ENCODE measurements around the gene TMED4. TPM values are rescaled to one million over a fixed set of nuclear protein-coding genes. Genes with fewer than 3 reads are reported as not detected.
A peak's percentile ranks its signal among the peaks of the same experiment; 100 is the strongest.

Gene TMED4
- total and polyA plus RNA-seq, 10 of the 15 experiments (the other 5 are each of a cell fraction or from before 2014, with no cell fraction given): 20.8 to 71.3 (median 51.0) TPM

GRCh38 chr7:44607141-44608068 is 25.4 kb upstream of the TMED4 start (continued):
- no peak for TF ChIP-seq USF1 (IDR thresholded peaks at IDR 0.05; ENCODE audit: borderline replicate concordance, extremely low read length, insufficient read depth, low read depth, low read length)
- TF ChIP-seq, protein P1, sequence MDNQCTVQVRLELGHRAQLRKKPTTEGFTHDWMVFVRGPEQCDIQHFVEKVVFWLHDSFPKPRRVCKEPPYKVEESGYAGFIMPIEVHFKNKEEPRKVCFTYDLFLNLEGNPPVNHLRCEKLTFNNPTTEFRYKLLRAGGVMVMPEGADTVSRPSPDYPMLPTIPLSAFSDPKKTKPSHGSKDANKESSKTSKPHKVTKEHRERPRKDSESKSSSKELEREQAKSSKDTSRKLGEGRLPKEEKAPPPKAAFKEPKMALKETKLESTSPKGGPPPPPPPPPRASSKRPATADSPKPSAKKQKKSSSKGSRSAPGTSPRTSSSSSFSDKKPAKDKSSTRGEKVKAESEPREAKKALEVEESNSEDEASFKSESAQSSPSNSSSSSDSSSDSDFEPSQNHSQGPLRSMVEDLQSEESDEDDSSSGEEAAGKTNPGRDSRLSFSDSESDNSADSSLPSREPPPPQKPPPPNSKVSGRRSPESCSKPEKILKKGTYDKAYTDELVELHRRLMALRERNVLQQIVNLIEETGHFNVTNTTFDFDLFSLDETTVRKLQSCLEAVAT (IDR thresholded peaks at IDR 0.05): peak; percentile 92

DNA sequence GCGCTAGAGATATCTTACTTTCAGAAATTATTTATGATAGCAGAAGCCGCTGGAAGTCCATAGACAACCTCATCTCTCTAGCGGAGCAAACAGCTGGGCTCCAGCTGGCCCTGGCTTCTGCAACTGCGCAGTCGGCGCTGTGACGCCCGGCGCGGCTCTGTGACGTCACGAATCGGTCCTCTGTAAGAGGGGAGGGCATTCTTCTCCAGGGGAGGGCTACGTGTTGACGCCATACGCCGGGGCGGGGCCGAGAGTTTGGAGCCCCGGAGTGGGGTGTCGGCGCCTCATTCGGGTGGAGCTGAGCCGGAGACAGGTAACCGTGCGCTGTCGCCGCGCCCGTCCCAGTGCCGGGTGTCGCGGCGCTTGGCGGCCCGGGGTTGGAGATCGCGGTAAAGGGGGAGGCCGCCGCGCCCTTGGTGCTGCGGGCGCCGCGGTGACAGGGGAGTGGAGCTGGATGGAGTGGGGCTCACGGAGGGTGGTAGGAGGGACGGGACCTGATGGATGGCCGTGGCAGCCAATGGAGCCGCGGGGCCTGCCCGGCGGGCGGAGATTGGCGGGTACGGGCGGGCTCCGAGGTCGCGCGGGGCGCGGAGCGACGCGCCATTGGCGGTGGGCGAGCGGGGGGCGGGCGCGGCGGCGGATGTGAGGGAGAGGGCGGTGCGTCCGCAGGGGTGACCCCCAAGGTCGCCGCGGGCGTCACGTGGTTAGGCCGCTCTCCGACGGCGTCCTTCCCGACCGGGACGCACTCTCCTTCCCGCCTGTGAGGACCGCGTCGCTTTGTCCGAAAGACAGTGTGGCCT is 24.5 kb upstream of the TMED4 start, which contains the start of gene OGDH:
OGDH (plus strand) TSS at position 287 of the 800 bp plus-strand sequence. CDS start 17,717 bp downstream, outside the sequence.
- ATAC-seq (peak; percentile 98), FAIRE-seq (peak; percentile 95), DNase-seq (ENCODE audit: low read depth, low spot score) (peak; percentile 87)
- peak within 1 kb of the TSS; percentile 93 for H3K27ac ChIP-seq (ENCODE audit: control insufficient read depth, insufficient read depth)
- peak within 1 kb of the TSS; percentile 83 for H2AFZ ChIP-seq (ENCODE audit: control insufficient read depth, low read depth, low read length)
- BruUV-seq (replicated peaks): no TSS peak
- intact Hi-C loops (cut with micrococcal nuclease; ENCODE audit: unreplicated experiment) (loop anchor here (1.0 to 5.0 kb wide), 4 partner anchors 27 to 191 kb away; partner anchors contain the start of gene PPIA), in situ Hi-C loops (cut with MboI) (no loop called here)
- ChIA-PET CTCF (interaction anchor here (0.6 to 2.7 kb wide), 10 partner anchors 11 to 377 kb away, joined by 3 to 13 read pairs (median 6); partner anchors contain the start of gene H2AZ2), RAD21 (ENCODE audit: unreplicated experiment) (interaction anchor here (0.7 to 3.3 kb wide), 22 partner anchors 11 to 368 kb away, joined by 3 to 36 read pairs (median 5); partner anchors contain the start of genes DDX56, H2AZ2 and TMED4), SMC1A (ENCODE audit: uncharacterized antibody, unreplicated experiment) (interaction anchor here (0.9 to 8.8 kb wide), 21 partner anchors 10 to 314 kb away, joined by 3 to 103 read pairs (median 5); partner anchors contain the start of genes H2AZ2 and TMED4), POLR2A (interaction anchor here (0.5 to 7.8 kb wide), 28 partner anchors 11 to 685 kb away, joined by 3 to 95 read pairs (median 5); partner anchors contain the start of genes DDX56, H2AZ2, PURB and TMED4)
- H4K20me1 ChIP-seq (ENCODE audit: control insufficient read depth, insufficient read depth): no peaks in the 10 kb centered on the region
- H3K27me3 ChIP-seq (replicated peaks in 1 of 2; ENCODE audit: control insufficient read depth in 2 of 2, insufficient read depth in 2 of 2, low read length in 1 of 2): no peaks in the 10 kb centered on the region
- H3K36me3 ChIP-seq (ENCODE audit: control insufficient read depth in 2 of 2, insufficient read depth in 2 of 2, low read length in 1 of 2): no peaks in the 10 kb centered on the region
- no peaks in the 10 kb centered on the region for H3K9me3 ChIP-seq (replicated peaks; ENCODE audit: control insufficient read depth, insufficient read depth, low read length)
- peaks cover 42% of the 10 kb centered on the region for H3K79me2 ChIP-seq (ENCODE audit: control insufficient read depth, insufficient read depth, low read length)
- 1% methylated on average over 48 of the region's 93 CpGs for WGBS (ENCODE audit: insufficient coverage, insufficient replicate concordance, low lambda C conversion rate, missing lambda C conversion rate)
- peak within 1 kb of the TSS; percentile 66 for H3K4me2 ChIP-seq (ENCODE audit: control insufficient read depth, insufficient read depth)
- peak within 1 kb of the TSS; percentile 91 for H3K4me3 ChIP-seq
- H3K9ac ChIP-seq (ENCODE audit: control insufficient read depth, insufficient read depth, low read length): peak within 1 kb of the TSS; percentile 78
- H3K4me1 ChIP-seq (ENCODE audit: control insufficient read depth, insufficient read depth, low read length): peaks cover 19% of the 10 kb centered on the region
- no peak for TF ChIP-seq JUNB (IDR thresholded peaks at IDR 0.05)
- TF ChIP-seq STAT1 (conservative IDR thresholded peaks at IDR 0.05): peak; percentile 28
- peak in 1 of 2 experiments; percentile 12; a peak in 1 of 4 replicates for TF ChIP-seq EP300 (IDR thresholded peaks at IDR 0.05; ENCODE audit: borderline replicate concordance in 1 of 2, control insufficient read depth in 1 of 2, low read depth in 2 of 2, low read length in 2 of 2)
- no peak for TF ChIP-seq ZNF24 (IDR thresholded peaks at IDR 0.05)
- TF ChIP-seq IKZF2 (IDR thresholded peaks at IDR 0.05): no peak
- TF ChIP-seq RUNX3 (IDR thresholded peaks at IDR 0.05; ENCODE audit: low read length): peak; percentile 30
- no peak for TF ChIP-seq ZNF622 (IDR thresholded peaks at IDR 0.05)
- peak; percentile 100 for TF ChIP-seq DPF2 (IDR thresholded peaks at IDR 0.05)
- TF ChIP-seq NRF1 (conservative IDR thresholded peaks at IDR 0.05; ENCODE audit: low read depth, low read length): peak; percentile 39; the same call in 1 of the 2 replicates
- TF ChIP-seq RELB (IDR thresholded peaks at IDR 0.05; ENCODE audit: low read depth): no peak
